Nephron (organoid): ENCODE results near the gene KMT2D.

Experiments used
- H3K27ac Mint-ChIP-seq, 3 experiments: 2 replicates each; pipeline ENCODE4 v1.8.0; 2020; ENCODE audit warnings: mixed read lengths in 3 of 3, mild to moderate bottlenecking in 2 of 3, moderate library complexity in 1 of 3
- H3K27me3 Mint-ChIP-seq: 2 replicates; pipeline ENCODE4 v1.8.0; 2021; ENCODE audit warnings: low read depth, mild to moderate bottlenecking, moderate library complexity, mixed read lengths
- H3K36me3 Mint-ChIP-seq: 2 replicates; pipeline ENCODE4 v1.8.0; 2020; ENCODE audit warnings: low read depth, mixed read lengths
- H3K4me1 Mint-ChIP-seq: 2 replicates; pipeline ENCODE4 v1.8.0; 2020; ENCODE audit warnings: mixed read lengths
- H3K4me3 Mint-ChIP-seq, 3 experiments: 2 replicates each; pipeline ENCODE4 v1.8.0; 2020; ENCODE audit warnings: mild to moderate bottlenecking in 3 of 3, mixed read lengths in 3 of 3, moderate library complexity in 2 of 3
- H3K9me3 Mint-ChIP-seq: 2 replicates; pipeline ENCODE4 v1.8.0; 2020; ENCODE audit warnings: mixed read lengths
- CTCF ChIP-seq, 3 experiments: fragments of 200-600 bp; sonication (generic); IDR thresholded peaks; one replicate each; pipeline ENCODE4 v1.5.0; 2021; ENCODE audit warnings: antibody characterized with exemption in 3 of 3; ENCODE audit not compliant: unreplicated experiment in 3 of 3

Gene KMT2D, protein sequence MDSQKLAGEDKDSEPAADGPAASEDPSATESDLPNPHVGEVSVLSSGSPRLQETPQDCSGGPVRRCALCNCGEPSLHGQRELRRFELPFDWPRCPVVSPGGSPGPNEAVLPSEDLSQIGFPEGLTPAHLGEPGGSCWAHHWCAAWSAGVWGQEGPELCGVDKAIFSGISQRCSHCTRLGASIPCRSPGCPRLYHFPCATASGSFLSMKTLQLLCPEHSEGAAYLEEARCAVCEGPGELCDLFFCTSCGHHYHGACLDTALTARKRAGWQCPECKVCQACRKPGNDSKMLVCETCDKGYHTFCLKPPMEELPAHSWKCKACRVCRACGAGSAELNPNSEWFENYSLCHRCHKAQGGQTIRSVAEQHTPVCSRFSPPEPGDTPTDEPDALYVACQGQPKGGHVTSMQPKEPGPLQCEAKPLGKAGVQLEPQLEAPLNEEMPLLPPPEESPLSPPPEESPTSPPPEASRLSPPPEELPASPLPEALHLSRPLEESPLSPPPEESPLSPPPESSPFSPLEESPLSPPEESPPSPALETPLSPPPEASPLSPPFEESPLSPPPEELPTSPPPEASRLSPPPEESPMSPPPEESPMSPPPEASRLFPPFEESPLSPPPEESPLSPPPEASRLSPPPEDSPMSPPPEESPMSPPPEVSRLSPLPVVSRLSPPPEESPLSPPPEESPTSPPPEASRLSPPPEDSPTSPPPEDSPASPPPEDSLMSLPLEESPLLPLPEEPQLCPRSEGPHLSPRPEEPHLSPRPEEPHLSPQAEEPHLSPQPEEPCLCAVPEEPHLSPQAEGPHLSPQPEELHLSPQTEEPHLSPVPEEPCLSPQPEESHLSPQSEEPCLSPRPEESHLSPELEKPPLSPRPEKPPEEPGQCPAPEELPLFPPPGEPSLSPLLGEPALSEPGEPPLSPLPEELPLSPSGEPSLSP (N-terminal part only)

GRCh38 chr12:49060237-49061156 is at the start of gene KMT2D:
Gene KMT2D (minus strand): TSS chr12:49060794. CDS start chr12:49055324, 5,470 bp downstream.
- Mint-ChIP-seq H3K36me3 (peaks cover 3% of the 10 kb centered on the region), H3K4me1 (peaks cover 41% of the 10 kb centered on the region), H3K27me3 (no peaks in the 10 kb centered on the region)

DNA sequence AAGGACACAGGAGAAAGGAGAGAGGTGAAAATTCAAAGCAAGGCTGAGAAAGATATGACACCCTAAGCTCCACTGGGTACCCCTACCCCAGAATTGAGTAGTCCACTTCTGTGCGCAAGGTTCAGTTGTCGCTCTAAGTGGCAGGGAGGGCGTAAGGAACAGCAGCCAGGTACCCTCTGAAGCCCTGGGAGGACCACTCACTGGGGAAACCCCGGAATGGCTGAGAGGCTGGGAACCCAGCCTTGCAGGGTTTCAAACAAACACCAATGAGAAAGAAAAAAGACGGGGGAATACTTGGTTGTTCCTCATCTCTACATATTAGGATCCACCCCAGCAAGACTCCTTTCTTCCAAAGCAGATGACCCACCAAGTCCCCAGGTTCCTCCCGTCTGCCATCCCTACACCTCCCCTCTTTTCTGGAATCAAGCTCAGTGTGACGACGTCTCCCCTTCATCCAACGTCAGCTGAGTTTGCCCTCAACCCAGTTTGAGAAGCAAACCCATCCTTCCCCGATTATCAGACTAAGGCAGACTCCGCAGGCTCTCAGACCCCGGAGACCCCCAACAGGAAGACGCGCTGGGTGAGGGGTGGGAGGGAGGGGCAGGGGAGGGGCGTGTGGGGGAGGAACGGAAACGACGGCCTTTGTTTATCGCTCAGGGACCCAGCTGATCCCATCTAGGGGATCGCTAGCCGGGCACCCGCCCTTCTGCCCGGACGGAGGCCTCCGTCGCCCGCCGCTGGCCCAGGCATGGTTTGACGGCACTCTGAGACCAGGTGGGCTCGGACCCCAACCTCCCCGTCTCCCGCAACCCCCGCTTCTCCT is 49.3 kb upstream of the KMT2D start:
- Mint-ChIP-seq H3K27ac (peak overlapping the region; percentile 87 to 96 (median 95)), H3K9me3 (no peaks in the 10 kb centered on the region), H3K4me3 (peak overlapping the region; percentile 88 to 98 (median 97)), H3K27me3 (no peaks in the 10 kb centered on the region), H3K36me3 (peaks cover 5% of the 10 kb centered on the region), H3K4me1 (peaks cover 32% of the 10 kb centered on the region)
- no peak for TF ChIP-seq CTCF (IDR thresholded peaks at IDR 0.05; ENCODE audit: unreplicated experiment in 3 of 3)

More at GRCh38 chr12:49060237-49061156, at the start of gene KMT2D:
- Mint-ChIP-seq H3K27ac (peak within 1 kb of the TSS; percentile 92 to 99 (median 99)), H3K9me3 (no peaks in the 10 kb centered on the region), H3K4me3 (peak within 1 kb of the TSS; percentile 95 to 97 (median 96))
- peak in 2 of 3 experiments; percentile 33 to 42 for TF ChIP-seq CTCF (IDR thresholded peaks at IDR 0.05; ENCODE audit: unreplicated experiment in 3 of 3)

- H3K4me3 Mint-ChIP-seq = peak overlapping the region; percentile 88 to 98 (median 97)
- H3K36me3 Mint-ChIP-seq = peaks cover 13% of the 10 kb centered on the region
- H3K27me3 Mint-ChIP-seq = no peaks in the 10 kb centered on the region
- no peaks in the 10 kb centered on the region for H3K9me3 Mint-ChIP-seq
- no peak for TF ChIP-seq CTCF (IDR thresholded peaks at IDR 0.05; ENCODE audit: unreplicated experiment in 3 of 3)
- peak overlapping the region; percentile 78 to 96 (median 95) for H3K27ac Mint-ChIP-seq
- H3K4me1 Mint-ChIP-seq = peaks cover 32% of the 10 kb centered on the region
Measured at GRCh38 chr12:49108958-49109404, 48.4 kb upstream of the KMT2D start.

GRCh38 chr12:49105504-49106084 is 45.0 kb upstream of the KMT2D start:
- Mint-ChIP-seq H3K9me3 (no peaks in the 10 kb centered on the region), H3K27me3 (no peaks in the 10 kb centered on the region), H3K4me1 (peaks cover 25% of the 10 kb centered on the region), H3K4me3 (no peak overlapping the region), H3K27ac (no peak overlapping the region), H3K36me3 (peaks cover 35% of the 10 kb centered on the region)
- TF ChIP-seq CTCF (IDR thresholded peaks at IDR 0.05; ENCODE audit: unreplicated experiment in 3 of 3) = no peak
